Measurements from ENCODE around the gene HADHB. TPM values are rescaled to one million over a fixed set of nuclear protein-coding genes. Genes with fewer than 3 reads are reported as not detected.

Gene HADHB
- 10 to 100 TPM; 71.4 to 72.6 TPM for total RNA-seq

GRCh38 chr2:26244309-26245230 is at the start of gene HADHB, which contains the start of gene HADHA:
HADHB (plus strand) TSS chr2:26244939; CDS start chr2:26254255, 9,316 bp downstream.
HADHA (minus strand) TSS chr2:26244632; CDS start chr2:26244596, 36 bp downstream.
- peak within 1 kb of the TSS; percentile 100 for H3K4me3 Mint-ChIP-seq
- H3K4me1 Mint-ChIP-seq, result peaks cover 55% of the 10 kb centered on the region
- H3K9me3 Mint-ChIP-seq, result no peaks in the 10 kb centered on the region
- peak within 1 kb of the TSS; percentile 98 for H3K27ac Mint-ChIP-seq
- POLR2A ChIA-PET, result interaction anchor here (0.7 to 5.7 kb wide), 21 partner anchors 10 to 1165 kb away, joined by 3 to 66 read pairs (median 5); partner anchors contain the start of genes ADGRF3, ASXL2, PPM1G and RAB10
- no peaks in the 10 kb centered on the region for H3K27me3 Mint-ChIP-seq
- CTCF ChIA-PET, result interaction anchor here (0.9 to 2.1 kb wide), 7 partner anchors 16 to 882 kb away, joined by 3 to 14 read pairs (median 5); partner anchors contain the start of gene RAB10
- H3K36me3 Mint-ChIP-seq (ENCODE audit: low read depth), result peaks cover 15% of the 10 kb centered on the region
- peak; percentile 84 for DNase-seq

GRCh38 chr2:26195040-26195984 is 49.4 kb upstream of the HADHB start:
- Mint-ChIP-seq H3K36me3 (ENCODE audit: low read depth) (peaks cover 70% of the 10 kb centered on the region), H3K9me3 (no peaks in the 10 kb centered on the region), H3K4me3 (no peak overlapping the region), H3K27me3 (no peaks in the 10 kb centered on the region), H3K27ac (no peak overlapping the region), H3K4me1 (no peaks in the 10 kb centered on the region)
- DNase-seq, result no peak
- ChIA-PET POLR2A (no interaction called here), CTCF (interaction anchor here (0.7 to 2.6 kb wide), 2 partner anchors 9 to 11 kb away, joined by 3 to 9 read pairs; no protein-coding TSS in a partner anchor)

GRCh38 chr2:26196683-26197418 is 47.9 kb upstream of the HADHB start:
- no peaks in the 10 kb centered on the region for H3K4me1 Mint-ChIP-seq
- H3K27me3 Mint-ChIP-seq, result no peaks in the 10 kb centered on the region
- no peaks in the 10 kb centered on the region for H3K9me3 Mint-ChIP-seq
- DNase-seq, result no peak
- peaks cover 64% of the 10 kb centered on the region for H3K36me3 Mint-ChIP-seq (ENCODE audit: low read depth)
- ChIA-PET POLR2A (no interaction called here), CTCF (no interaction called here)
- no peak overlapping the region for H3K27ac Mint-ChIP-seq
- H3K4me3 Mint-ChIP-seq, result no peak overlapping the region

- H3K36me3 Mint-ChIP-seq (ENCODE audit: low read depth), result peaks cover 67% of the 10 kb centered on the region
- no peaks in the 10 kb centered on the region for H3K9me3 Mint-ChIP-seq
- no peaks in the 10 kb centered on the region for H3K27me3 Mint-ChIP-seq
- no peak for DNase-seq
- no peaks in the 10 kb centered on the region for H3K4me1 Mint-ChIP-seq
- H3K27ac Mint-ChIP-seq, result no peak overlapping the region
- no peak overlapping the region for H3K4me3 Mint-ChIP-seq
- ChIA-PET CTCF (interaction anchor here (0.8 to 1.0 kb wide), 2 partner anchors 18 to 28 kb away, joined by 3 read pairs; no protein-coding TSS in a partner anchor), POLR2A (no interaction called here)
These were observed 47.2 kb upstream of the HADHB start for GRCh38 chr2:26197516-26197915.

GRCh38 chr2:26202981-26203490 is 41.7 kb upstream of the HADHB start:
- peaks cover 54% of the 10 kb centered on the region for H3K36me3 Mint-ChIP-seq (ENCODE audit: low read depth)
- CTCF ChIA-PET, result no interaction called here

GRCh38 chr2:26203906-26204305 is 40.8 kb upstream of the HADHB start:
- peaks cover 56% of the 10 kb centered on the region for H3K36me3 Mint-ChIP-seq (ENCODE audit: low read depth)
- H3K4me1 Mint-ChIP-seq, result no peaks in the 10 kb centered on the region
- CTCF ChIA-PET, result no interaction called here
- H3K27ac Mint-ChIP-seq, result no peak overlapping the region
- POLR2A ChIA-PET, result no interaction called here
- no peak overlapping the region for H3K4me3 Mint-ChIP-seq
- no peaks in the 10 kb centered on the region for H3K27me3 Mint-ChIP-seq
- no peaks in the 10 kb centered on the region for H3K9me3 Mint-ChIP-seq
- DNase-seq, result no peak

More at GRCh38 chr2:26202981-26203490, 41.7 kb upstream of the HADHB start:
- no peak overlapping the region for H3K27ac Mint-ChIP-seq
- no peak overlapping the region for H3K4me3 Mint-ChIP-seq
- DNase-seq, result no peak
- POLR2A ChIA-PET, result no interaction called here
- no peaks in the 10 kb centered on the region for H3K4me1 Mint-ChIP-seq
- H3K9me3 Mint-ChIP-seq, result no peaks in the 10 kb centered on the region
- no peaks in the 10 kb centered on the region for H3K27me3 Mint-ChIP-seq

GRCh38 chr2:26212011-26212410 is 32.7 kb upstream of the HADHB start:
- CTCF ChIA-PET, result no interaction called here
- Mint-ChIP-seq H3K27ac (no peak overlapping the region), H3K4me1 (no peaks in the 10 kb centered on the region), H3K4me3 (no peak overlapping the region), H3K9me3 (no peaks in the 10 kb centered on the region), H3K36me3 (ENCODE audit: low read depth) (peaks cover 68% of the 10 kb centered on the region), H3K27me3 (no peaks in the 10 kb centered on the region)
- POLR2A ChIA-PET, result no interaction called here
- no peak for DNase-seq

- ChIA-PET CTCF (no interaction called here), POLR2A (no interaction called here)
- Mint-ChIP-seq H3K27ac (no peak overlapping the region), H3K27me3 (no peaks in the 10 kb centered on the region), H3K4me3 (no peak overlapping the region), H3K36me3 (ENCODE audit: low read depth) (peaks cover 70% of the 10 kb centered on the region), H3K9me3 (no peaks in the 10 kb centered on the region), H3K4me1 (no peaks in the 10 kb centered on the region)
- DNase-seq, result no peak
These were observed 30.0 kb upstream of the HADHB start for GRCh38 chr2:26214759-26215158.

- H3K27me3 Mint-ChIP-seq, result no peaks in the 10 kb centered on the region
- no peaks in the 10 kb centered on the region for H3K4me1 Mint-ChIP-seq
- no peaks in the 10 kb centered on the region for H3K9me3 Mint-ChIP-seq
- ChIA-PET POLR2A (interaction anchor here (2.3 kb wide), 1 partner anchor 28 kb away, joined by 6 read pairs; no protein-coding TSS in a partner anchor), CTCF (no interaction called here)
- H3K27ac Mint-ChIP-seq, result no peak overlapping the region
- no peak overlapping the region for H3K4me3 Mint-ChIP-seq
- DNase-seq, result no peak
- peaks cover 72% of the 10 kb centered on the region for H3K36me3 Mint-ChIP-seq (ENCODE audit: low read depth)
These were observed 28.9 kb upstream of the HADHB start for GRCh38 chr2:26215833-26216232.

GRCh38 chr2:26216587-26216986 is 28.2 kb upstream of the HADHB start:
- ChIA-PET CTCF (interaction anchor here (0.6 kb wide), 1 partner anchor 18 kb away, joined by 3 read pairs; no protein-coding TSS in a partner anchor), POLR2A (interaction anchor here (2.3 kb wide), 1 partner anchor 27 kb away, joined by 6 read pairs; no protein-coding TSS in a partner anchor)
- no peaks in the 10 kb centered on the region for H3K27me3 Mint-ChIP-seq
- H3K4me1 Mint-ChIP-seq, result no peaks in the 10 kb centered on the region
- peaks cover 71% of the 10 kb centered on the region for H3K36me3 Mint-ChIP-seq (ENCODE audit: low read depth)
- no peak for DNase-seq
- H3K9me3 Mint-ChIP-seq, result no peaks in the 10 kb centered on the region
- no peak overlapping the region for H3K4me3 Mint-ChIP-seq
- H3K27ac Mint-ChIP-seq, result no peak overlapping the region

GRCh38 chr2:26217720-26218119 is 27.0 kb upstream of the HADHB start:
- ChIA-PET CTCF (no interaction called here), POLR2A (interaction anchor here (0.9 to 2.3 kb wide), 2 partner anchors 18 to 26 kb away, joined by 3 to 6 read pairs; no protein-coding TSS in a partner anchor)
- Mint-ChIP-seq H3K36me3 (ENCODE audit: low read depth) (peaks cover 62% of the 10 kb centered on the region), H3K27me3 (no peaks in the 10 kb centered on the region), H3K27ac (no peak overlapping the region), H3K9me3 (no peaks in the 10 kb centered on the region), H3K4me1 (no peaks in the 10 kb centered on the region), H3K4me3 (no peak overlapping the region)
- DNase-seq, result no peak

GRCh38 chr2:26223018-26223417 is 21.7 kb upstream of the HADHB start:
- Mint-ChIP-seq H3K27ac (no peak overlapping the region), H3K27me3 (no peaks in the 10 kb centered on the region), H3K4me3 (no peak overlapping the region), H3K36me3 (ENCODE audit: low read depth) (peaks cover 53% of the 10 kb centered on the region), H3K4me1 (no peaks in the 10 kb centered on the region), H3K9me3 (no peaks in the 10 kb centered on the region)
- no peak for DNase-seq
- POLR2A ChIA-PET, result no interaction called here
- CTCF ChIA-PET, result no interaction called here
